ENCODE results near the gene HYCC2.
"Not testable (repeated sequence)": the region's sequence is repeated elsewhere in the genome, so short reads cannot be mapped to it uniquely, and the experiment has no call there.

- TF ChIP-seq, protein P1, sequence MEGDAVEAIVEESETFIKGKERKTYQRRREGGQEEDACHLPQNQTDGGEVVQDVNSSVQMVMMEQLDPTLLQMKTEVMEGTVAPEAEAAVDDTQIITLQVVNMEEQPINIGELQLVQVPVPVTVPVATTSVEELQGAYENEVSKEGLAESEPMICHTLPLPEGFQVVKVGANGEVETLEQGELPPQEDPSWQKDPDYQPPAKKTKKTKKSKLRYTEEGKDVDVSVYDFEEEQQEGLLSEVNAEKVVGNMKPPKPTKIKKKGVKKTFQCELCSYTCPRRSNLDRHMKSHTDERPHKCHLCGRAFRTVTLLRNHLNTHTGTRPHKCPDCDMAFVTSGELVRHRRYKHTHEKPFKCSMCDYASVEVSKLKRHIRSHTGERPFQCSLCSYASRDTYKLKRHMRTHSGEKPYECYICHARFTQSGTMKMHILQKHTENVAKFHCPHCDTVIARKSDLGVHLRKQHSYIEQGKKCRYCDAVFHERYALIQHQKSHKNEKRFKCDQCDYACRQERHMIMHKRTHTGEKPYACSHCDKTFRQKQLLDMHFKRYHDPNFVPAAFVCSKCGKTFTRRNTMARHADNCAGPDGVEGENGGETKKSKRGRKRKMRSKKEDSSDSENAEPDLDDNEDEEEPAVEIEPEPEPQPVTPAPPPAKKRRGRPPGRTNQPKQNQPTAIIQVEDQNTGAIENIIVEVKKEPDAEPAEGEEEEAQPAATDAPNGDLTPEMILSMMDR (IDR thresholded peaks at IDR 0.05) = not testable (repeated sequence)
- TF ChIP-seq POLR2A, POLR2AphosphoS5, EP300 (IDR thresholded peaks at IDR 0.05): not testable (repeated sequence)
Observed at GRCh38 chr2:201038361-201038760, 33.1 kb downstream of the HYCC2 start.

Measured in sigmoid colon (tissue), 4 donors.